ENCODE results near the gene ZNF248.

ZNF248 gene

DNA sequence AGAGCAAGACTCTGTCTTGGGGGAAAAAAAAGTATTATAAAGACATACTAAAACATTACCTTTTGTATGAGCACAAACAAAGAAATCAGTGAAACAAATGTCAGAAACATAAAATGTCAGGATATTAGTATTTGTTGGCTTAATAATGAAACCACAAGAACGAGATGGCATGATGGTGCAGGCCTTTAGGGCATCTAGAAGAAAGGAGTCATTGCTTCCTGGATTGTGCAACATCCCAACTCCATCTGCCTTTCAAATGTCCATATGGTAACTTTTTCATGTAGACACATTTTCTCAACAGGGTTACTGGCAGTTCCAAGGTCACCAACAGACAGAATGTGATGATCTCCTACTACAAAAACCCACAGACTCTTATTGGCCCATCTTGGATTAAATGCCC, 96.6 kb downstream of the ZNF248 start:
- ATAC-seq = no peak

DNA sequence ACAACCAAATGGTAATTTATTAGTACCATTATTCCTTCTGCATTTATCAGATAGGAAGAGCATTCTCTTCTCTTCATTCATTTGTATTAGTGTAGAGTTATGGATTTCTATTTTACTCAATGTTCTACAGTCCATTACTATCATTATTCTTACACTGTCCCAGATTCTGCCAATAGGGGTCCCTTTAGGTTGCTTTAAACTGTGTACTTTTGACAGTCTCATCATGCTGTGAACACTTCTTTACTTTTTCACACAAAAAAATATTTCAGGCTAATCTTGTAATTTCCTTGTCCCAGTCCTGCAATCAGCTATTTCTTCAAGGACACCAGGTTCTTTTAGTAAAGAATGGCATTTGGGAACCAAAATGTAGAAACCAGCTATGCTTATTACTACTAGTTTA, 99.3 kb downstream of the ZNF248 start:
- TF ChIP-seq CSDC2 (CRISPR knock-in tag; IDR thresholded peaks at IDR 0.05) (no peak), SNAI2 (CRISPR knock-in tag; IDR thresholded peaks at IDR 0.05) (no peak), ZFP30 (CRISPR knock-in tag; IDR thresholded peaks at IDR 0.05) (no peak), ARNTL (CRISPR knock-in tag; IDR thresholded peaks at IDR 0.05; ENCODE audit: borderline replicate concordance, low read depth) (no peak), GLIS3 (CRISPR knock-in tag; IDR thresholded peaks at IDR 0.05) (no peak), ZNF565 (CRISPR knock-in tag; conservative IDR thresholded peaks at IDR 0.05; ENCODE audit: low read depth) (no peak), PPARA (CRISPR knock-in tag; IDR thresholded peaks at IDR 0.05; ENCODE audit: borderline replicate concordance) (no peak), TCF4 (CRISPR knock-in tag; IDR thresholded peaks at IDR 0.05; ENCODE audit: borderline replicate concordance) (no peak), ZNF8 (CRISPR knock-in tag; IDR thresholded peaks at IDR 0.05) (no peak), BACH2 (CRISPR knock-in tag; IDR thresholded peaks at IDR 0.05; ENCODE audit: borderline replicate concordance) (no peak), ZFP3 (CRISPR knock-in tag; IDR thresholded peaks at IDR 0.05) (no peak)
- TF ChIP-seq, protein P1, sequence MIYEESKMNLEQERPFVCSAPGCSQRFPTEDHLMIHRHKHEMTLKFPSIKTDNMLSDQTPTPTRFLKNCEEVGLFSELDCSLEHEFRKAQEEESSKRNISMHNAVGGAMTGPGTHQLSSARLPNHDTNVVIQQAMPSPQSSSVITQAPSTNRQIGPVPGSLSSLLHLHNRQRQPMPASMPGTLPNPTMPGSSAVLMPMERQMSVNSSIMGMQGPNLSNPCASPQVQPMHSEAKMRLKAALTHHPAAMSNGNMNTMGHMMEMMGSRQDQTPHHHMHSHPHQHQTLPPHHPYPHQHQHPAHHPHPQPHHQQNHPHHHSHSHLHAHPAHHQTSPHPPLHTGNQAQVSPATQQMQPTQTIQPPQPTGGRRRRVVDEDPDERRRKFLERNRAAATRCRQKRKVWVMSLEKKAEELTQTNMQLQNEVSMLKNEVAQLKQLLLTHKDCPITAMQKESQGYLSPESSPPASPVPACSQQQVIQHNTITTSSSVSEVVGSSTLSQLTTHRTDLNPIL (CRISPR knock-in tag; IDR thresholded peaks at IDR 0.05; ENCODE audit: low read depth) = no peak
- TF ChIP-seq, protein P2, sequence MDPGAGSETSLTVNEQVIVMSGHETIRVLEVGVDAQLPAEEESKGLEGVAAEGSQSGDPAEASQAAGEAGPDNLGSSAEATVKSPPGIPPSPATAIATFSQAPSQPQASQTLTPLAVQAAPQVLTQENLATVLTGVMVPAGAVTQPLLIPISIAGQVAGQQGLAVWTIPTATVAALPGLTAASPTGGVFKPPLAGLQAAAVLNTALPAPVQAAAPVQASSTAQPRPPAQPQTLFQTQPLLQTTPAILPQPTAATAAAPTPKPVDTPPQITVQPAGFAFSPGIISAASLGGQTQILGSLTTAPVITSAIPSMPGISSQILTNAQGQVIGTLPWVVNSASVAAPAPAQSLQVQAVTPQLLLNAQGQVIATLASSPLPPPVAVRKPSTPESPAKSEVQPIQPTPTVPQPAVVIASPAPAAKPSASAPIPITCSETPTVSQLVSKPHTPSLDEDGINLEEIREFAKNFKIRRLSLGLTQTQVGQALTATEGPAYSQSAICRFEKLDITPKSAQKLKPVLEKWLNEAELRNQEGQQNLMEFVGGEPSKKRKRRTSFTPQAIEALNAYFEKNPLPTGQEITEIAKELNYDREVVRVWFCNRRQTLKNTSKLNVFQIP (CRISPR knock-in tag; IDR thresholded peaks at IDR 0.05; ENCODE audit: borderline replicate concordance, low read depth) = no peak
- TF ChIP-seq, protein P3, sequence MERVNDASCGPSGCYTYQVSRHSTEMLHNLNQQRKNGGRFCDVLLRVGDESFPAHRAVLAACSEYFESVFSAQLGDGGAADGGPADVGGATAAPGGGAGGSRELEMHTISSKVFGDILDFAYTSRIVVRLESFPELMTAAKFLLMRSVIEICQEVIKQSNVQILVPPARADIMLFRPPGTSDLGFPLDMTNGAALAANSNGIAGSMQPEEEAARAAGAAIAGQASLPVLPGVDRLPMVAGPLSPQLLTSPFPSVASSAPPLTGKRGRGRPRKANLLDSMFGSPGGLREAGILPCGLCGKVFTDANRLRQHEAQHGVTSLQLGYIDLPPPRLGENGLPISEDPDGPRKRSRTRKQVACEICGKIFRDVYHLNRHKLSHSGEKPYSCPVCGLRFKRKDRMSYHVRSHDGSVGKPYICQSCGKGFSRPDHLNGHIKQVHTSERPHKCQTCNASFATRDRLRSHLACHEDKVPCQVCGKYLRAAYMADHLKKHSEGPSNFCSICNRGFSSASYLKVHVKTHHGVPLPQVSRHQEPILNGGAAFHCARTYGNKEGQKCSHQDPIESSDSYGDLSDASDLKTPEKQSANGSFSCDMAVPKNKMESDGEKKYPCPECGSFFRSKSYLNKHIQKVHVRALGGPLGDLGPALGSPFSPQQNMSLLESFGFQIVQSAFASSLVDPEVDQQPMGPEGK (CRISPR knock-in tag; IDR thresholded peaks at IDR 0.05; ENCODE audit: borderline replicate concordance) = no peak

More for the DNA sequence above, 96.6 kb downstream of the ZNF248 start:
- TF ChIP-seq, protein P2 (CRISPR knock-in tag; IDR thresholded peaks at IDR 0.05; ENCODE audit: borderline replicate concordance, low read depth) = no peak
- TF ChIP-seq ZFP30 (CRISPR knock-in tag; IDR thresholded peaks at IDR 0.05) (no peak), ZFP3 (CRISPR knock-in tag; IDR thresholded peaks at IDR 0.05) (no peak), TCF4 (CRISPR knock-in tag; IDR thresholded peaks at IDR 0.05; ENCODE audit: borderline replicate concordance) (no peak)

DNA sequence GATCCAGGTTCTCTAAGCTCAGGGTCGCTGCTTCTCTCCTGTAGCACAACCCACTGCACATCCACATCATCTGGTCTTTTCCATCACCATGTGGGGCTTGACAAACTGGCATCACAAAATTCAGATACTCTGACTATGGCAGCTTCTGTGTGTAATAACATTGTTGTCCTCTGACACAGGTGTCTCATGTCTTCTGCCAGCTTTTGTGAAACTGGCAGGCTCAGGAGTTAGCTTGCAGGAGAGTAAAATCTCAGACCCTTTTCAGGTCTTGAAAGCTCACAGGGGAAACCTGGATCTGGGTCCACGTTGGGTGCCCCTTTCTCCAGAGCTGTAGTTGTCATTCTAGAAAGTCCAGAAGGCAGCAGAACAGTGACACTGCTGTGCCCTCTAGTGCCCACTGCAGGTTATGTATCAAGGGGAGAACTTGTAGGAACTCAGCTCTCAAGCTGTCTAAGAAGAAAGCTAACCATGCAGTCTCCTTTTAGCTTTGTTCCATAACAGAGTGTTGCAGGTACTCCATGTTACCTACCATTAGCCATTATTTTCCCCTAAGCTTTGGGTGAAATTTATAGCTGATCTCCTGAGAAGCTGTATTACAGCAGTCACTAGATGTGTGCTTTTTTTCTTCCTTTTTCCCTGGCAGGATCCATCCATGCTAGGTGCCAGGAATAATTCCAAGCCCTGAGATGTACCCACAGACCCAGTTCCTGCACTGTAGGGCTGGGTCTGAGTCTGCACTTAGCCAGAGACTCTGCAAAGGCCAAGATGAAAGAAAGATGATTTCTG, 102.7 kb downstream of the ZNF248 start:
- no peak for TF ChIP-seq RARB (CRISPR knock-in tag; IDR thresholded peaks at IDR 0.05)
- TF ChIP-seq, protein P2 (CRISPR knock-in tag; IDR thresholded peaks at IDR 0.05; ENCODE audit: borderline replicate concordance, low read depth) = no peak
- TF ChIP-seq SNAI2 (CRISPR knock-in tag; IDR thresholded peaks at IDR 0.05) = no peak
- TF ChIP-seq, protein P4, sequence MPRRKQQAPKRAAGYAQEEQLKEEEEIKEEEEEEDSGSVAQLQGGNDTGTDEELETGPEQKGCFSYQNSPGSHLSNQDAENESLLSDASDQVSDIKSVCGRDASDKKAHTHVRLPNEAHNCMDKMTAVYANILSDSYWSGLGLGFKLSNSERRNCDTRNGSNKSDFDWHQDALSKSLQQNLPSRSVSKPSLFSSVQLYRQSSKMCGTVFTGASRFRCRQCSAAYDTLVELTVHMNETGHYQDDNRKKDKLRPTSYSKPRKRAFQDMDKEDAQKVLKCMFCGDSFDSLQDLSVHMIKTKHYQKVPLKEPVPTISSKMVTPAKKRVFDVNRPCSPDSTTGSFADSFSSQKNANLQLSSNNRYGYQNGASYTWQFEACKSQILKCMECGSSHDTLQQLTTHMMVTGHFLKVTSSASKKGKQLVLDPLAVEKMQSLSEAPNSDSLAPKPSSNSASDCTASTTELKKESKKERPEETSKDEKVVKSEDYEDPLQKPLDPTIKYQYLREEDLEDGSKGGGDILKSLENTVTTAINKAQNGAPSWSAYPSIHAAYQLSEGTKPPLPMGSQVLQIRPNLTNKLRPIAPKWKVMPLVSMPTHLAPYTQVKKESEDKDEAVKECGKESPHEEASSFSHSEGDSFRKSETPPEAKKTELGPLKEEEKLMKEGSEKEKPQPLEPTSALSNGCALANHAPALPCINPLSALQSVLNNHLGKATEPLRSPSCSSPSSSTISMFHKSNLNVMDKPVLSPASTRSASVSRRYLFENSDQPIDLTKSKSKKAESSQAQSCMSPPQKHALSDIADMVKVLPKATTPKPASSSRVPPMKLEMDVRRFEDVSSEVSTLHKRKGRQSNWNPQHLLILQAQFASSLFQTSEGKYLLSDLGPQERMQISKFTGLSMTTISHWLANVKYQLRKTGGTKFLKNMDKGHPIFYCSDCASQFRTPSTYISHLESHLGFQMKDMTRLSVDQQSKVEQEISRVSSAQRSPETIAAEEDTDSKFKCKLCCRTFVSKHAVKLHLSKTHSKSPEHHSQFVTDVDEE (CRISPR knock-in tag; IDR thresholded peaks at IDR 0.05) = no peak
- TF ChIP-seq ZNF565 (CRISPR knock-in tag; conservative IDR thresholded peaks at IDR 0.05; ENCODE audit: low read depth) = no peak
- TF ChIP-seq TCF4 (CRISPR knock-in tag; IDR thresholded peaks at IDR 0.05; ENCODE audit: borderline replicate concordance) = no peak
- peak; percentile 71 for ATAC-seq

More for the DNA sequence above, 99.3 kb downstream of the ZNF248 start:
- ATAC-seq = no peak
